ENCODE data around the gene IGFBP3.

IGFBP3 gene

GRCh38 chr7:45927721-45928120 lies 6.6 kb upstream of the IGFBP3 start:
- Histone ChIP-seq H3K27ac (ENCODE audit: extremely low read depth, low read depth, low read length) (no peak overlapping the region), H3K9me3 (ENCODE audit: control insufficient read depth, insufficient read depth, low read depth, low read length) (no peaks in the 10 kb centered on the region), H3K4me1 (ENCODE audit: control insufficient read depth, insufficient read depth, low read length) (0 out of 2 replicates have a peak, but pooled peaks cover 3% of the 10 kb centered on the region), H3K36me3 (ENCODE audit: control insufficient read depth in 2 of 2, insufficient read depth in 1 of 2, low read length in 2 of 2) (no peaks in the 10 kb centered on the region), H3K4me3 (ENCODE audit: low read depth, low read length) (no peak overlapping the region)
- ChIA-PET POLR2A (no interaction called here), CTCF (no interaction called here)
- TF ChIP-seq PATZ1 (tag by site-specific recombination; IDR thresholded peaks at IDR 0.05): no peak
- TF ChIP-seq ZSCAN4 (tag by site-specific recombination; IDR thresholded peaks at IDR 0.05): no peak
- TF ChIP-seq ZNF776 (tag by site-specific recombination; IDR thresholded peaks at IDR 0.05; ENCODE audit: borderline replicate concordance): no peak
- no peak for TF ChIP-seq ZNF558 (tag by site-specific recombination; IDR thresholded peaks at IDR 0.05)
- no peak for TF ChIP-seq ZBTB44 (tag by site-specific recombination; IDR thresholded peaks at IDR 0.05)
- no peak for TF ChIP-seq ZNF416 (tag by site-specific recombination; IDR thresholded peaks at IDR 0.05)
- TF ChIP-seq ZSCAN30 (tag by site-specific recombination; IDR thresholded peaks at IDR 0.05): no peak
- TF ChIP-seq ZNF37A (tag by site-specific recombination; IDR thresholded peaks at IDR 0.05): no peak

GRCh38 chr7:45924283-45924682 lies 3.2 kb upstream of the IGFBP3 start:
- Histone ChIP-seq H3K4me1 (ENCODE audit: control insufficient read depth, insufficient read depth, low read length) (peaks cover 3% of the 10 kb centered on the region; the same call in 1 of the 2 replicates), H3K27ac (ENCODE audit: extremely low read depth, low read depth, low read length) (no peak overlapping the region), H3K36me3 (ENCODE audit: control insufficient read depth in 2 of 2, insufficient read depth in 1 of 2, low read length in 2 of 2) (no peaks in the 10 kb centered on the region), H3K4me3 (ENCODE audit: low read depth, low read length) (no peak overlapping the region), H3K9me3 (ENCODE audit: control insufficient read depth, insufficient read depth, low read depth, low read length) (no peaks in the 10 kb centered on the region)
- TF ChIP-seq GLIS1 (tag by site-specific recombination; IDR thresholded peaks at IDR 0.05) (peak; percentile 52), ZNF174 (tag by site-specific recombination; IDR thresholded peaks at IDR 0.05) (no peak)
- ChIA-PET CTCF (interaction anchor here (1.0 to 3.2 kb wide), 7 partner anchors 10 to 1161 kb away, joined by 3 to 26 read pairs (median 4); no protein-coding TSS in a partner anchor), POLR2A (no interaction called here)

GRCh38 chr7:45923818-45924217 lies 2.7 kb upstream of the IGFBP3 start:
- Histone ChIP-seq H3K27ac (ENCODE audit: extremely low read depth, low read depth, low read length) (no peak overlapping the region), H3K4me1 (ENCODE audit: control insufficient read depth, insufficient read depth, low read length) (peaks cover 3% of the 10 kb centered on the region; the same call in 1 of the 2 replicates), H3K36me3 (ENCODE audit: control insufficient read depth in 2 of 2, insufficient read depth in 1 of 2, low read length in 2 of 2) (no peaks in the 10 kb centered on the region), H3K9me3 (ENCODE audit: control insufficient read depth, insufficient read depth, low read depth, low read length) (no peaks in the 10 kb centered on the region), H3K4me3 (ENCODE audit: low read depth, low read length) (no peak overlapping the region)
- no peak for TF ChIP-seq KLF17 (tag by site-specific recombination; IDR thresholded peaks at IDR 0.05)
- TF ChIP-seq ZNF529 (tag by site-specific recombination; IDR thresholded peaks at IDR 0.05; ENCODE audit: insufficient replicate concordance): no peak
- TF ChIP-seq ZNF248 (tag by site-specific recombination; IDR thresholded peaks at IDR 0.05): no peak
- ChIA-PET CTCF (interaction anchor here (0.6 to 3.9 kb wide), 29 partner anchors 9 to 1257 kb away, joined by 3 to 26 read pairs (median 4); no protein-coding TSS in a partner anchor), POLR2A (no interaction called here)
